Breast epithelium (tissue), 3 donors: ENCODE measurements around the gene RBP3.

Experiments
- POLR2A ChIP-seq: fragments of 450-650 bp; IDR thresholded peaks from one replicate; pipeline ENCODE4 v1.6.1; 2016; ENCODE audit warnings: antibody characterized with exemption, mild to moderate bottlenecking, moderate library complexity
- TF ChIP-seq, protein P1 (sequence below), 3 donors: fragments of 450-650 bp; IDR thresholded peaks; one replicate each; pipeline ENCODE4 v1.5.1; 2016 to 2017; ENCODE audit warnings: antibody characterized with exemption in 3 of 3, mild to moderate bottlenecking in 3 of 3, moderate library complexity in 3 of 3

DNA sequence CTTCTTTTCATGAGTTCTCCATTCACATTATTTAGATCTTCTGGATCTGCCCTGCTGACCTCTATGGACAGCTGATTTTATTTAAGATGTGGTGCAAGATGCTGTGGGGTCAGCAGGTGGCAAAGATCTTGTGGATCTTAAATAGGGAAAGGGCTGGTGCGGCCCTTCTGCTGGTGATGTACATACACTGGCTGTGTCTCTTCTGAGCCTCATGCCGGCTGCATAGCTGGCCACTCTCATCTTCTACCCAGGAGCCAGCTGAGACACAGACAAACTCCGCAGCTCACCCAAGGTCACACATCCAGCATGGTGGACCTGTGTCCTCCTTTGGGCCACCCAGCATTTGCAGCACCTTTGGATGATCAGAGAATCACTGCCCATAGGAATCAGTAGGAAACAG lies 9.7 kb downstream of the RBP3 start:
- TF ChIP-seq POLR2A: no peak
- TF ChIP-seq, protein P1, sequence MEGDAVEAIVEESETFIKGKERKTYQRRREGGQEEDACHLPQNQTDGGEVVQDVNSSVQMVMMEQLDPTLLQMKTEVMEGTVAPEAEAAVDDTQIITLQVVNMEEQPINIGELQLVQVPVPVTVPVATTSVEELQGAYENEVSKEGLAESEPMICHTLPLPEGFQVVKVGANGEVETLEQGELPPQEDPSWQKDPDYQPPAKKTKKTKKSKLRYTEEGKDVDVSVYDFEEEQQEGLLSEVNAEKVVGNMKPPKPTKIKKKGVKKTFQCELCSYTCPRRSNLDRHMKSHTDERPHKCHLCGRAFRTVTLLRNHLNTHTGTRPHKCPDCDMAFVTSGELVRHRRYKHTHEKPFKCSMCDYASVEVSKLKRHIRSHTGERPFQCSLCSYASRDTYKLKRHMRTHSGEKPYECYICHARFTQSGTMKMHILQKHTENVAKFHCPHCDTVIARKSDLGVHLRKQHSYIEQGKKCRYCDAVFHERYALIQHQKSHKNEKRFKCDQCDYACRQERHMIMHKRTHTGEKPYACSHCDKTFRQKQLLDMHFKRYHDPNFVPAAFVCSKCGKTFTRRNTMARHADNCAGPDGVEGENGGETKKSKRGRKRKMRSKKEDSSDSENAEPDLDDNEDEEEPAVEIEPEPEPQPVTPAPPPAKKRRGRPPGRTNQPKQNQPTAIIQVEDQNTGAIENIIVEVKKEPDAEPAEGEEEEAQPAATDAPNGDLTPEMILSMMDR (IDR thresholded peaks at IDR 0.05): no peak
